Vagina (tissue), 2 donors: ENCODE data around the gene UBE2J1.

Experiments used
- POLR2A ChIP-seq, 2 donors: fragments of 450-650 bp; IDR thresholded peaks; one replicate each; pipeline ENCODE4 v1.6.1; 2017; ENCODE audit warnings: antibody characterized with exemption in 2 of 2, mild to moderate bottlenecking in 2 of 2, moderate library complexity in 2 of 2
- POLR2AphosphoS5 ChIP-seq, 2 donors: sonication (generic); formaldehyde crosslinking; IDR thresholded peaks; one replicate each; pipeline ENCODE4 v1.9.0; 2017; ENCODE audit warnings: antibody characterized with exemption in 2 of 2, mild to moderate bottlenecking in 2 of 2, low read depth in 1 of 2; ENCODE audit not compliant: insufficient read depth in 1 of 2
- TF ChIP-seq, protein P1 (sequence below), 3 experiments: fragments of 450-650 bp in 2 of 3; fragments of 200-600 bp in 1 of 3; sonication (generic) in 1 of 3; IDR thresholded peaks; one replicate each; pipeline ENCODE4 v1.5.1; 2017 to 2019; ENCODE audit warnings: antibody characterized with exemption in 3 of 3, mild to moderate bottlenecking in 2 of 3, moderate library complexity in 2 of 3

DNA sequence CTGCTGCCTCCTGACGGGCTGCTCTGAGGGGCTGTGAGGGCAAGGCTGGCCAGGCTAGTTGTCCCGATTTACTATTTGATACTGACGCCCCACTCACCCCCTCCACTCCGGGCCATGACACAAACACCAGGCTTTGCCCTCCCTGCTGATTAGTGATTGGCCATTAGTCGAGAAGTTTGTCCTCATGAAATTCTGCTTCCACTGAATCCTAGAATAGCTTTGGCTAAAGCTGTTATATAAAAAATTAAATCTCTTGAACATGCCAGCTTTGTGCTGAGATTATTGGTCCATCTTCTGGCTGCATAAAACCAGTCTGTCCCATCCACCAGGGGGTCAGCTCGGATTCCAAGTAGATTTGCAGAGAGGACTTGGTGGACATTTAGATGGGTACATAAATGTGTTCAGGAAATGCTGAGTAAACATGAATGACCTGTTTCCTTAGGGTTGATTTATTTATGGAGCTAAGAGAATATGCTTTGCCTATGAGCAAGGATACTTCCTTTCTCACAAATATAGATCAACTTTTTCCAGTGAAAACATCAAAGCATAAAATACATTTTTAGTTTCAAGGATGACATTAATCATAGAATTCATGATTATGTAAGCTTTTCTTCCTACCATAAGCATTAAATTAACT lies 37.2 kb downstream of the UBE2J1 start, which contains the start of gene GABRR2:
- TF ChIP-seq, protein P1, sequence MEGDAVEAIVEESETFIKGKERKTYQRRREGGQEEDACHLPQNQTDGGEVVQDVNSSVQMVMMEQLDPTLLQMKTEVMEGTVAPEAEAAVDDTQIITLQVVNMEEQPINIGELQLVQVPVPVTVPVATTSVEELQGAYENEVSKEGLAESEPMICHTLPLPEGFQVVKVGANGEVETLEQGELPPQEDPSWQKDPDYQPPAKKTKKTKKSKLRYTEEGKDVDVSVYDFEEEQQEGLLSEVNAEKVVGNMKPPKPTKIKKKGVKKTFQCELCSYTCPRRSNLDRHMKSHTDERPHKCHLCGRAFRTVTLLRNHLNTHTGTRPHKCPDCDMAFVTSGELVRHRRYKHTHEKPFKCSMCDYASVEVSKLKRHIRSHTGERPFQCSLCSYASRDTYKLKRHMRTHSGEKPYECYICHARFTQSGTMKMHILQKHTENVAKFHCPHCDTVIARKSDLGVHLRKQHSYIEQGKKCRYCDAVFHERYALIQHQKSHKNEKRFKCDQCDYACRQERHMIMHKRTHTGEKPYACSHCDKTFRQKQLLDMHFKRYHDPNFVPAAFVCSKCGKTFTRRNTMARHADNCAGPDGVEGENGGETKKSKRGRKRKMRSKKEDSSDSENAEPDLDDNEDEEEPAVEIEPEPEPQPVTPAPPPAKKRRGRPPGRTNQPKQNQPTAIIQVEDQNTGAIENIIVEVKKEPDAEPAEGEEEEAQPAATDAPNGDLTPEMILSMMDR (IDR thresholded peaks at IDR 0.05), result no peak
- TF ChIP-seq POLR2A (IDR thresholded peaks at IDR 0.05) (no peak), POLR2AphosphoS5 (IDR thresholded peaks at IDR 0.05; ENCODE audit: insufficient read depth in 1 of 2, low read depth in 1 of 2) (no peak)
